HFFc6 (cell line): Measurements from ENCODE around the gene LHB. TPM values are rescaled to one million over a fixed set of nuclear protein-coding genes. Genes with fewer than 3 reads are reported as not detected.
"Not testable (repeated sequence)": the region's sequence is repeated elsewhere in the genome, so short reads cannot be mapped to it uniquely, and the experiment has no call there.

Source experiments
- DNase-seq: peaks from one replicate; pipeline ENCODE4 v3.0.0-alpha.2; 2018
- H3K27ac Mint-ChIP-seq: 2 replicates; pipeline ENCODE4 v1.8.0; 2020; ENCODE audit warnings: mild to moderate bottlenecking, mixed read lengths
- H3K27me3 Mint-ChIP-seq: 2 replicates; pipeline ENCODE4 v1.8.0; 2021; ENCODE audit warnings: mild to moderate bottlenecking, moderate library complexity, mixed read lengths; ENCODE audit not compliant: insufficient read depth
- H3K36me3 Mint-ChIP-seq: 2 replicates; pipeline ENCODE4 v1.8.0; 2021; ENCODE audit warnings: low read depth, mixed read lengths
- H3K4me1 Mint-ChIP-seq: 2 replicates; pipeline ENCODE4 v1.8.0; 2020; ENCODE audit warnings: low read depth, mixed read lengths
- H3K4me3 Mint-ChIP-seq: 2 replicates; pipeline ENCODE4 v1.8.0; 2020; ENCODE audit warnings: mild to moderate bottlenecking, moderate library complexity, mixed read lengths
- H3K9me3 Mint-ChIP-seq: 2 replicates; pipeline ENCODE4 v1.8.0; 2020; ENCODE audit warnings: mild to moderate bottlenecking, mixed read lengths
- total RNA-seq, 6 experiments: library from RNA; stranded (reverse); fragmentation: NEBNext Ultra II Directional; extraction: Animal tissue kit (Norgen Biotek cat#: 25700); gene quantifications; 2 replicates in 1 of 6; 3 replicates in 5 of 6; pipeline ENCODE4 v1.2.3, GENCODE V29; 2021
- TF ChIP-seq, protein P1 (sequence below): fragments of 200-600 bp; sonication (generic); IDR thresholded peaks from 2 replicates; pipeline ENCODE4 v1.5.0; 2021; ENCODE audit warnings: antibody characterized with exemption, mild to moderate bottlenecking

LHB gene
- total RNA-seq, 6 experiments from 2014 or later, result 0.46 TPM; not detected in 5

DNA sequence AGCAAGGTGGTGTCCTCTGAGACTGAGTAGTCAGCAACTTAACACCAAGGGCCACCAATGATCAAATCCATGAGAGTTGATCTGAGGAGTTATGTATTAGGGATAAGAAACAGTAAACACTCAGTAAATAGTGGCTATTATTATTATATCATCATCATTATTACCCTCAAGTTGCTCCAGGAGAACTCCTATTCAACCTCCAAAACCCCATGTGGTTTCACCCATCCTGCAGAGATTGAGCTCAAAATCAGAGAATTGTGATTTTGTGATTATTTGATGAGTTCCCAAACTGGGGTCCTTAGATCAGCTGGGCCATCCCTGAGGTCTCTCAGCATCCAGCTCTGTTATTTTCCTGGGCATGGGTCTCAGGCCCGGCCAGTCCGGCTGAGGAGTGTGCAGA is 44.1 kb upstream of the LHB start:
- H3K27ac Mint-ChIP-seq, result no peak overlapping the region
- no peak for DNase-seq
- peaks cover 13% of the 10 kb centered on the region for H3K27me3 Mint-ChIP-seq
- H3K36me3 Mint-ChIP-seq, result peaks cover 10% of the 10 kb centered on the region
- TF ChIP-seq, protein P1, sequence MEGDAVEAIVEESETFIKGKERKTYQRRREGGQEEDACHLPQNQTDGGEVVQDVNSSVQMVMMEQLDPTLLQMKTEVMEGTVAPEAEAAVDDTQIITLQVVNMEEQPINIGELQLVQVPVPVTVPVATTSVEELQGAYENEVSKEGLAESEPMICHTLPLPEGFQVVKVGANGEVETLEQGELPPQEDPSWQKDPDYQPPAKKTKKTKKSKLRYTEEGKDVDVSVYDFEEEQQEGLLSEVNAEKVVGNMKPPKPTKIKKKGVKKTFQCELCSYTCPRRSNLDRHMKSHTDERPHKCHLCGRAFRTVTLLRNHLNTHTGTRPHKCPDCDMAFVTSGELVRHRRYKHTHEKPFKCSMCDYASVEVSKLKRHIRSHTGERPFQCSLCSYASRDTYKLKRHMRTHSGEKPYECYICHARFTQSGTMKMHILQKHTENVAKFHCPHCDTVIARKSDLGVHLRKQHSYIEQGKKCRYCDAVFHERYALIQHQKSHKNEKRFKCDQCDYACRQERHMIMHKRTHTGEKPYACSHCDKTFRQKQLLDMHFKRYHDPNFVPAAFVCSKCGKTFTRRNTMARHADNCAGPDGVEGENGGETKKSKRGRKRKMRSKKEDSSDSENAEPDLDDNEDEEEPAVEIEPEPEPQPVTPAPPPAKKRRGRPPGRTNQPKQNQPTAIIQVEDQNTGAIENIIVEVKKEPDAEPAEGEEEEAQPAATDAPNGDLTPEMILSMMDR, result no peak
- no peaks in the 10 kb centered on the region for H3K9me3 Mint-ChIP-seq
- peaks cover 34% of the 10 kb centered on the region for H3K4me1 Mint-ChIP-seq
- H3K4me3 Mint-ChIP-seq, result no peak overlapping the region

DNA sequence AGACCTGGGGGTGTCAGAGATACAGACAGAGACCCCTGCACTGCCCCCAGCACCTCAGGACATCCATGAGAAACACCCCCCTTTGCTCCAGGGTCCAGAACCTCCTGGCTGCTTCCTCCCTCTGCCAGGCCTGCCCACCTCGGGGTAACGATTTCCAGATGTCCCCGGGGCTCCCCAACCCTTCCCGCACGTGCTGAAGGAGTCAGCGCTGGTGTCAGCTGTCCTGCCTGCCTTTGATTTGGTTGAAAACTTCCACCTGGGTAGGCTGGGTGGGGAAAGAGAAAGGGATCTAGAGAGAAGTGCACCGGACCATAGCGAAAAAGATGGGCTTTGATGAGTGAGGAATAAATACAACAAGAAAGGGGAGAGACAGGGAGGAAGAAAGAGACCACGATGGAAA is 42.2 kb upstream of the LHB start:
- DNase-seq, result no peak
- H3K4me3 Mint-ChIP-seq, result peak overlapping the region; percentile 90; the same call in 1 of the 2 replicates
- H3K4me1 Mint-ChIP-seq, result peaks cover 28% of the 10 kb centered on the region
- TF ChIP-seq, protein P1, result no peak
- peaks cover 6% of the 10 kb centered on the region for H3K27me3 Mint-ChIP-seq
- peaks cover 10% of the 10 kb centered on the region for H3K36me3 Mint-ChIP-seq
- peak overlapping the region; percentile 12; the same call in 1 of the 2 replicates for H3K27ac Mint-ChIP-seq
- no peaks in the 10 kb centered on the region for H3K9me3 Mint-ChIP-seq

DNA sequence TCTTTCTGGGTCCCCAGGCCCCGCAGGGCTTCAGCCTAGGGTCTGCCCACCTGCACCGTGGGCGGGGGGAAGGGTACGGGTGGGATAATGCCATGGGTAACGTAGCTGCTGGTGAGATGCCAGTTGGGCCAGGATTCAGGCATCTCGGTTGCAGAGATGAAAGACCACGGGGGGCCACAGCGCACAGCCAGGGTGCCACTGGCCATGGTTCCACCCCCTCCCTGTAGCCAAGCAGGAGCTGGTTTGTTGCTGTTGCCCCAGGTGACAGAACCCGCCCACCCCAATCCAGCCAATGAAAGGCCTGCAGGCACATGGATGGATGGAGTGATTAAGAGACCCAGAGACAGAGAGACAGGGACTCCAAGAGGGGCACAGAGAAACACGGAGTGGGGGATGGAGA is 41.7 kb upstream of the LHB start:
- DNase-seq, result no peak
- H3K4me3 Mint-ChIP-seq, result peak overlapping the region; percentile 90; the same call in 1 of the 2 replicates
- TF ChIP-seq, protein P1, result no peak
- peaks cover 10% of the 10 kb centered on the region for H3K36me3 Mint-ChIP-seq
- H3K27ac Mint-ChIP-seq, result no peak overlapping the region; the same call in 1 of the 2 replicates
- H3K4me1 Mint-ChIP-seq, result peaks cover 28% of the 10 kb centered on the region
- no peaks in the 10 kb centered on the region for H3K9me3 Mint-ChIP-seq
- H3K27me3 Mint-ChIP-seq, result peaks cover 6% of the 10 kb centered on the region

DNA sequence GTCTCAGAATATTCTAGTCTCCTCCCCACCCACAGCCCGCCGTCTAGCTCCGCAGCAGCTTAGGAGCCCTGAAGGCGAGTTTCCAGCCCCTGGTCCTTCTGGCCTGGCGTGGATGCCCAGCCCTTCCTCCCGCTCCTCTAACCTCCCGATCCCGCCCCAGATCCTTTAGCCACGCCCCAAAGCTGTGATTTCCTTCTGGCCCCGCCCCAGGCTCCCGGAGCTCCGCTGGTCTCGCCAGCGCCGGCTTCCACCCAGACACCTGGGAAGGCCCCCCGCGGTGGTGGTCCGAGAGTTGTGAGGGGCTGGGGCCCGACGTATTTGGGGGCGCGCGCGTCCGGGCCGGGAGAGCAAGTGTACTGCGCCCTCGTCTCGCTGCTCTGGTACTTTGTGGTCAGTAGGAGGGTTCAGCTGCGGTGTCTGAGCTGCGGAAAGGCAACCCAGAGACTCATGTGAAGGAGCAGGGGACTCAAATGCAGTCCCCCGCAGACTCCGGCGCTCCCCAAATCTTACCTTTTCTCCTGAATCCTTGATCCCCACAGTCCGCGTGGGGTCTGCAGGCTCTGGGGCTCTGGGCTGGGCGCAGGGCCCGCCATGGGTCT is 40.8 kb upstream of the LHB start, which contains the start of gene CGB7:
TSS of gene CGB7 (minus strand) at position 114 of the 599 bp plus-strand sequence. CDS start 2,374 bp downstream, outside the sequence.
- H3K4me3 Mint-ChIP-seq, result peak within 1 kb of the TSS; percentile 90
- peaks cover 28% of the 10 kb centered on the region for H3K4me1 Mint-ChIP-seq
- peaks cover 4% of the 10 kb centered on the region for H3K27me3 Mint-ChIP-seq
- no peaks in the 10 kb centered on the region for H3K9me3 Mint-ChIP-seq
- peaks cover 10% of the 10 kb centered on the region for H3K36me3 Mint-ChIP-seq
- TF ChIP-seq, protein P1, result no peak; the same call in 1 of the 2 replicates
- DNase-seq, result peak; percentile 39
- peak within 1 kb of the TSS; percentile 81 for H3K27ac Mint-ChIP-seq

DNA sequence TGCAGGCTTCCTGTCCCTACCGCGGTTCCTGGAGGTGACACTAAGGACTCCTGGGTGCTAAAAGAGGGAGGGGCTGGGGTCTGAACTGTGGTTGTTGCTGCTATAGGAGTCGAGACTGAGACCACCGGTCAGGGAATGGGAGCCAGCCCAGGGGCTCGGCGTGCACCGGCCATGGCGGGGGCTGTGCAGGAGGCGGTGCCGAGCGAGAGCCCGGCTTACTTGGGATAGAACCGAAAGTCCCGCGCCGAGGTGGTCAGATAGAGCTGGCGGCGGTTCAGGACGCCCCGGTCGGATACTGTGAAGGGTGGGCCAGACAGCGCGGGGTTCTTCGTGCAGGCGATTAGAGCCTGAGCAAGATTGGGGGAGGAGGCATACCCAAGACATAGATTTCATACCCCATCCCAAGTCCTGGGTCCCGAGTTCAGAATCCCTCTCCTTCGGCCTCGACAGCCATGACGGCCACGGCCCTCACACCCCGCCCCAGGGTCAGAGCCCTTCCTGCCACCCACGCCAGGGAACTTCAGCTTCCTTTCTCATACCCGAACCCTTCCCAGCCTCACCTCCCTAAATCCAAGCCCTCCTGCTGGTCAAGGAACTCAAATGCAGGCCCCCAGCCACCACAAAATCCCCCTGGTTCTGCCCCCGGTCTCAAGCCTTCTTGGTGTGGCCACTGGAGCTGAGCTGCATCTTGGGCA is 40.2 kb upstream of the LHB start:
- DNase-seq, H3K27me3 Mint-ChIP-seq, H3K9me3 Mint-ChIP-seq: not testable (repeated sequence)
- Mint-ChIP-seq H3K4me3 (peak overlapping the region; percentile 90), H3K27ac (peak overlapping the region; percentile 81), H3K36me3 (peaks cover 10% of the 10 kb centered on the region), H3K4me1 (peaks cover 28% of the 10 kb centered on the region)
- TF ChIP-seq, protein P1, result peak; percentile 16; the same call in 1 of the 2 replicates
